ENCODE data around the gene EIF3L.

Gene EIF3L

GRCh38 chr22:37854946-37855345, 5.7 kb downstream of the EIF3L start:
- DNase-seq (ENCODE audit: low spot score): no peak

- no peak for DNase-seq (ENCODE audit: low spot score)
These were observed 6.2 kb downstream of the EIF3L start for GRCh38 chr22:37855462-37855861.

DNA sequence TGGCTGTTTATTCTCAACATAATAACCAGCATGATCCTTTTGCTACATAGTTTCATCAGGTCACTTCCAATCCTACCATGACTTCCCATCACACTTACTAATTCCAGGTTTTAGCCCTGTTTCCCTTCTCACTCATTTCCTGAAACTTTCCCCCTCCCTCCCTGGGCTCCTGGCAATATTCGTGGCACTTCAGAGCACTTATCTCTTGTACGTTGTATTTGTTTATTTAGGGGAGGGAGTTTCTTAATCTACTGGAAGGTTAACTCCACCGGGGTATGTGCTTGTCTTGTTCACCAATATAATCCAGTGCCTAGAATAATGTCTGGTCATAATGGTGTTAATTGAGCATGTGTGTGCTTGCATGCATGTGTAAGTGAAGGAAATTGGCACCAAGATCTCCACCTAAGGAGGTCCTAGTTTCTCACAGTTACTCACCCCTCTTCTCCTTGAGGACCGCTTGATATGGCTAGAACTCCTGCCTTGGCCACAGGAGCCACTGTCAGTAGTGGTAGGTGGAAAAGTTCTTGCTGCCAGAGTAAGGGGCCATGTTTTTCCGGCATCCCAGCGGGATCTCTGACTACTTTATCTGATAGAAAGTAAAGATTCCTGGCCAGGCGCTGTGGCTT, 11.7 kb downstream of the EIF3L start:
- no peak for DNase-seq (ENCODE audit: low spot score)

DNA sequence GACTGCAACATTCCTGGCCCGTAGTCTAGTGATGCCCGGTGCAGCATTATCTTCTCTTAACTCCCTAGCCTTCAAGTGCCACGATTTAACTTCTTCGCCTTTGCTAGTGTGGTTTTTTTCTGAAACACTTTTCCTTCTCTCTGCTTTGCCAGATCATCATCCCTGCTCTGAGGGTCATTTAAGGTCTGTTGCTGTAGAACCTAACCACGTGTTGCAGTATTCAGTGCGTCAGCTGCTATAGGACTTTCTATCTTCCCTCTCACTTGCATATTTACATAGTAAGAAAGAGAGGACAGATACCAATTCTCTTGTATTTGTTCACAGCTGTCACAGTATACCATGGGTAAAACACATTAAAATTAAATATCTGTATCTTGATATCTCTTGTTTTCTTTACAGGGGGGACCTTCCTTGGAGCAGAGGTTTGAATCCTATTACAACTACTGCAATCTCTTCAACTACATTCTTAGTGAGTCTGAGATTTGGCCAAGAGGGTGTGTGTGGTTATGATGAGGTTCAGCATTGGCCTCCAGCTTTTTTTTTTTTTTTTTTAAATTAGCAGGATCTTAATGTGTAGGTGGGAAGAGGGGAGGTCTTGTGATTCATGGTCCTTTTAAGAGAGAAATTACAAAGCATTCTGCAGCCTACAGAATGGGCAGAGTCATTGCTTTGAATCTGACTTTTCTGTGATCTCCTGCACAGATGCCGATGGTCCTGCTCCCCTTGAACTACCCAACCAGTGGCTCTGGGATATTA, 13.5 kb downstream of the EIF3L start:
- no peak for DNase-seq (ENCODE audit: low spot score)

DNA sequence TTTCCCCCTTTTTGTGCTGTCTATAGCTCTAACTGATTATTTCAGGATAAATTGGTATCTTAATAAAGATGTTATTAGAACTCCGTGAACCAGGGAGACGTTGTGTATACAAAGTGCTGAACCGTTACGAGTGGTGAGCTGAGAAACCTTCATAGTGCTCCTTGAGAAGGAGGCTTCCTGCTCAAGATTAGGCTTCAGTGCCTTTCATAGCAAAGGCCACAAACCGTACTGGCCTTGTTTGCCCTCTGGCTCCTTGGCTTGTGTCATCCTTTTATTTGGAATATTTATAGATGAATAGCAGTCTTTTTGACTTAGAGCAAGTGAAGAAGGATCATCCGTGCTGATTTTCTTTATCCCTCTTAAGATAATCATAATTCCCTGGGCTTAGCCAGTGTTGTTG, 16.3 kb downstream of the EIF3L start:
- no peak for DNase-seq (ENCODE audit: low spot score)

- DNase-seq (ENCODE audit: low spot score): no peak
These were observed 21.1 kb downstream of the EIF3L start for GRCh38 chr22:37870273-37870672.

GRCh38 chr22:37880668-37881440, 31.6 kb downstream of the EIF3L start:
- DNase-seq (ENCODE audit: low spot score): no peak

- no peak for DNase-seq (ENCODE audit: low spot score)
These were observed 35.2 kb downstream of the EIF3L start for GRCh38 chr22:37884420-37884819.

DNA sequence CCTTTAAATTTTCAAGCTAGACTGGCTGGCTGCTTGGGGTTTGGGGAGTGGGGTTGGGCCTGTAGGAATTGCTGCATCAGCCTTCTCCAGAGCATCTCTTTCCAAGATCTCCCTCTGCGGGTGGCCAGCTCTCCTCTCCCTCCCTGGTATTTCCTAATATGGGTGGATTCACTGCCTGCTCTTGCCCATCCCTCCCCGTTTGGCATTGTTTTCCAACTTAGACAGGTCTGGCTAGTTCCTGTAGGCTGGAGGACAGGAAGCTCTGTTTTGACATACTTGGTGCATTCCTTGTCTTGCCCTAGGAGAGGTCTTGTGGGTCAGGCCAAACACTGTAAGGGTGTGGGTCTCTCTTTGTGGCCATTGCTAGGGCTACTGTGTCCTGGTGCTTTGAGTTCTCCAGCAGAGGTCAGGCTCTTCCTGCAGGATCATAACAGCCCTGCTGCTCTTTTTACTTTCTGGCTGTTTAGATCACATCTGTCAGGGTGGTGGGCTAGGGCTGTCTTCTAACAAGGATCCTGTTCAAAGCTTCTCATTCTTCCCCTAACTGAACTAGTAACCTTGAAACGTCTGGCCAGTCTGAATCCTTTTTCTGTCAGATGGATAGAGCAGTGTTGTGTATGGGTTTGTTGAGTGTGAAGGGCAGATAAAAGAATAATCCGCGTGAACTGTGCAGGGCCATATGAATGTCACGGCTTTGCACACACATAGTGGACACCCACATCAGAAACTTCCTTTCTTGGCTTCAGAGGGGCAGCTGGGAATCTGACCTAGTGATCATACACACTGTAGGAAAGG, 38.6 kb downstream of the EIF3L start:
- DNase-seq (ENCODE audit: low spot score): no peak

- no peak for DNase-seq (ENCODE audit: low spot score)
These were observed 42.7 kb downstream of the EIF3L start for GRCh38 chr22:37891926-37892325.

DNA sequence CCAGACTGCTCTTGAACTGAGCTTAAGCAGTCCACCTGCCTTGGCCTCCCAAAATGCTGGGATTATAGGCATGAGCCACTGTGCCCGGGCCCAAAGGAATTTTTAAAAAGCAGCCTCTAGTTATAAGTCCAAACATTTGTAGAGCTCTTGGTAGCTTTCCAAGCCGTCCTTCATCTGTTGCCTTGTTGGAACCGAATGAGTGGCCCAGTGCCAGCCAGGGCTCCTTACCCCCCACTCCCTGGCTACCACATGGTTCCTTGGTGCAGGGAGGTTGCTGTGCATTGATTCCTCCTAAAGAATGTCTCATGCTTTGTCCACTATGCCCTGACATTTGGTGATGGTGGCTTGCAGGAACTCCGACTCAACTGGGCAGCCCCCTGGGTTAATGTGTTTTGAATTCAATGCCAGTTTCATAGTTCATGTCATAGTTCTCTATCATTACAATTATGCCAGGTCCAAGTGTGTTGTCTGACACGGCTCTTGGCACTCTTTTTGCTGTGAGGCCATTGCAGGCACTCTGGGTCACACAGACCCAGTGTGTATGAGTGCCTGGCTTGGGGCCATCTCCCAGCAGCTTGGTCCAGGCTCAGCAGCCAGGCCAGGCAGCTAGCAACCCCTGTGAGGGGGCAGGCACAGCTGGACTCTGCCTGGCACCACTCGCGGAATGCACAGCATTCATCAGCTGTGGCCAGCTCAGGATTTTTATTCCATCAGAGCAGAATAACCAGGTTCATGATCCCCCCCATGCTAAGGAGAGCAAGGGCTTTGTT, 43.5 kb downstream of the EIF3L start:
- no peak for DNase-seq (ENCODE audit: low spot score)

- no peak for DNase-seq (ENCODE audit: low spot score)
These were observed 44.4 kb downstream of the EIF3L start for GRCh38 chr22:37893583-37893983.

- DNase-seq (ENCODE audit: low spot score): no peak
These were observed 45.9 kb downstream of the EIF3L start for GRCh38 chr22:37894939-37895670.

DNA sequence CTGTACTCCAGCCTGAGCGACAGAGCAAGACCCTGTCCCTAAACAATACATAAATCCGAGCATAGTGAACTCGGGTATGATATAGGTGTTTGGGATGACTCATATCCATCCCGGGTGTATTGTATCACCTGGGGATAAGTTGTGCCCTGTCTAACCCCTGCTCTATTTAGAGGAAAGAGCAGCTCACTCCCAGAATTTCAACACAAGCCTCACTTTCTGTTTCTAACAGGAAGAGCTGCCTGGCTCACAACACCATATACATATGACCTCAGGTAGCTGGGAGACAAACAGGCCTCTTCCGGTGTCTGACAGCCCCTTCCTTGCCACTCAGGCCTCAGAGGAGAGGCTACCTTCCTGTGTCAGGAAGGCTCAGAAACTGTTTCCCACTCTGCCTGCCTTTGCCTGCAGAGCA, 47.0 kb downstream of the EIF3L start:
- no peak for DNase-seq (ENCODE audit: low spot score)

GRCh38 chr22:37896939-37897338, 47.7 kb downstream of the EIF3L start:
- DNase-seq (ENCODE audit: low spot score): no peak

GRCh38 chr22:37897807-37898206, 48.6 kb downstream of the EIF3L start:
- DNase-seq (ENCODE audit: low spot score): no peak

DNA sequence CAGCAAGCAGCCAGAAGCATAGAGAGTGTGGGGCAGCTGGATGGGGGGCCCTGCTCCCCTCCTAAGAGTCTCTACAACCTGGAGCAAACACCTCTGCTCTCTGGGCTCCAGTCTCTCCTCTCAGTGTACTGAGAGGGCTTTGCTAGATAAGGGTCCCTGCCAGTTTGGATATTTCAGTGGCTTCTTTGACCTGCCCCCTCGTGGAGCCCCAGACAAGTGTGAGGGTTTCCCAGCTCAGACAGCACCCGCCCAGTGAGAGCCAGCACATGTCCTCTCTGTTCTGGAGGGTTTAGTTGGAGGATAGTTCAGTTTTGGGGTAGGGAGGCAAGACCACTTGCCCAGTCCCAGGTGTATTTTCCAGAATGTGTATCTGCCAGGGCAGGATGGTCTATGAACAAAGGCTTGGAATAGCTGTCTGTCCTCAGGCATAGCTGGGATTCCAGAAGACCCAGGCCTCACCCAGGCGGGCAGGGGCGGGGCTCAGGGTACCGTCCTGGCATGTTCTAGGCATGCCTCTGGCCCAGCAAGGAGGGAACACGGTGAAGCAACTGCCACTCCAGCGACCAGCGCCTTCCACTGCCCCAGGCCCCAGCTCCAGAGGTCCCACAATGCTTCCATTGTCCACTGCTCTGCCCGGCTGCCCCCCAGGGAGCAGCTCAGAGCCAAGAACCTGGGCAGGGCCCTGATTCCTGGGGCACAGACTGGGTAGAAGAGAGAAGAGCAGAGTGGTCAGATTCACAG, 49.4 kb downstream of the EIF3L start:
- DNase-seq (ENCODE audit: low spot score): no peak

GRCh38 chr22:37904572-37905533, 55.6 kb downstream of the EIF3L start:
- DNase-seq (ENCODE audit: low spot score): no peak
